WTC11 (cell line): Measurements from ENCODE around the gene ATP4A.

Source experiments
- AR ChIP-seq: fragments of 250-450 bp; sonication (Bioruptor Pico); IDR thresholded peaks from 2 replicates; pipeline ENCODE4 v1.9.0; 2021; ENCODE audit warnings: mild to moderate bottlenecking
- CTCF ChIP-seq: fragments of 200-600 bp; IDR thresholded peaks from 2 replicates; pipeline ENCODE4 v1.8.0; 2022; ENCODE audit warnings: antibody characterized with exemption
- ESRRA ChIP-seq: sonication (generic); formaldehyde crosslinking; IDR thresholded peaks from 2 replicates; pipeline ENCODE4 v1.8.1; 2022; ENCODE audit warnings: mild to moderate bottlenecking, missing genetic modification reagents, borderline replicate concordance
- FOXP1 ChIP-seq: sonication (generic); formaldehyde crosslinking; IDR thresholded peaks from 2 replicates; pipeline ENCODE4 v1.8.0; 2022; ENCODE audit warnings: missing genetic modification reagents, mild to moderate bottlenecking, moderate library complexity, borderline replicate concordance
- MAX ChIP-seq: sonication (generic); formaldehyde crosslinking; IDR thresholded peaks from 2 replicates; pipeline ENCODE4 v1.8.0; 2022; ENCODE audit warnings: mild to moderate bottlenecking, missing genetic modification reagents
- MXD4 ChIP-seq: fragments of 250-450 bp; sonication (Bioruptor Pico); IDR thresholded peaks from 2 replicates; pipeline ENCODE4 v1.8.0; 2021; ENCODE audit warnings: mild to moderate bottlenecking, moderate library complexity, borderline replicate concordance
- ZBTB21 ChIP-seq: sonication (generic); formaldehyde crosslinking; IDR thresholded peaks from 2 replicates; pipeline ENCODE4 v1.8.1; 2023; ENCODE audit warnings: mild to moderate bottlenecking, missing genetic modification reagents, borderline replicate concordance

DNA sequence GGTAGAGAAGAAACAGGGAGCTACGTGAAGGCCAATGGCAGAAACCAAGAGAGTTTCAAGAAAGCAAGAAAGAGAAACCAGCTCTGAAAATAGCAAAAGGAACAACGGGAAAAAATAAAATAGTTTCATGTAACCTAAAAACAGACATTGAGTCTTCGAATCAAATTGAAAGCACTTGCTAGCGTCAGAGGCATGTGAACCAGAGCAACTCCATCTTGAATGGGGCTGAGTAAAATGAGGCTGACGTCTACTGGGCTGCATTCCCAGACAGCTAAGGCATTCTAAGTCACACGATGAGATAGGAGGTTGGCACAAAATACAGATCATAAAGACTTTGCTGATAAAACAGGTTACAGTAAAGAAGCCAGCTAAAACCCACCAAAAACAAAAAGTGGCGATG lies 15.2 kb upstream of the ATP4A start:
- TF ChIP-seq CTCF (no peak), ZBTB21 (no peak), FOXP1 (CRISPR knock-in tag) (no peak), MXD4 (CRISPR knock-in tag) (no peak), AR (no peak), MAX (no peak), ESRRA (CRISPR knock-in tag) (no peak)
